Activated CD4-positive, alpha-beta T cell treated with anti-CD3 and anti-CD28 coated beads for 24 hours (primary cell): Measurements from ENCODE around the gene GAS2.

Experiments used
- DNase-seq, 2 donors: peaks; one replicate each; pipeline ENCODE4 v3.0.0-alpha.2; 2020; ENCODE audit warnings: low read depth in 2 of 2

The GAS2 gene

DNA sequence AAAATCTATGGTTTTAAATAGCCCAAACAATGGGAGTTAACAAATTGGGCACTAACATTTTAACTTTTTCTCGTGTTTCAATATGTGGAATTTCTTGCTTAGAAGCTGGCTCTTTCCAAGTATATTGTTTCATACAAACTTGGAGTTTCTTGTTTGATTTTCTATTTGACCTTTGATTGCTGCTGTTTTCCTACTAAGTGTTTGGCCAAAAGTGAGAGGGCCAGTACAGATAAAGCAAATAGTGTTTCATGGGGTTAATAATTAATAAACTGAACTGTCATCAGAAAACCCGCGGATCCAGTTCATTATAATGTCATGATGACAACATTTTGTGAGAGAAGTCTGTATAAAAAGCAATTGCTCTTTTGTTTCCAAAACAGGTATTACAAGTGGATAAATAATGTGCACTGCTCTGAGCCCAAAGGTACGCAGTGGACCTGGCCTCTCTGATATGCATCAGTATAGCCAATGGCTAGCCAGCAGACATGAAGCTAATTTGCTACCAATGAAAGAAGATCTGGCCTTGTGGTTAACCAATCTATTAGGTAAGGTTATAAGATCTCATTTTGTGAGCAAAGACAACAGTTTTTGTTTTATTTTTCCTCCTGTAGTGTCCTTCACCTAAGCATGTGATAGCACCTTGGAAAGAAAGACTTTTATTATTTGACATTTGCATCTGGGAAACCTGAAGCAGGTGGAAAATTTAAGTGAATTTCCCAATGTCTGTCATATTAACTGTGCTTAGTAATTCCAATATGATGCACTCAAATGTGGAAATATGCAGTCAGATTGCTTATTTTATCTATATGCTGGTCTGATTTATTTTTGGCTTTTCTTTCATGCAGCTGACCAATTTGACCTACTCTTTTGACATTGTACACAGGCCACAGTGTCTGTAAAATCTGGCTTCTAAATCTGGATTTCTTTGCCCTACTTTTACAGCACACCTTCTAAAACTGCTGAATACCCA lies 8.3 kb downstream of the GAS2 start:
- DNase-seq, result no peak

DNA sequence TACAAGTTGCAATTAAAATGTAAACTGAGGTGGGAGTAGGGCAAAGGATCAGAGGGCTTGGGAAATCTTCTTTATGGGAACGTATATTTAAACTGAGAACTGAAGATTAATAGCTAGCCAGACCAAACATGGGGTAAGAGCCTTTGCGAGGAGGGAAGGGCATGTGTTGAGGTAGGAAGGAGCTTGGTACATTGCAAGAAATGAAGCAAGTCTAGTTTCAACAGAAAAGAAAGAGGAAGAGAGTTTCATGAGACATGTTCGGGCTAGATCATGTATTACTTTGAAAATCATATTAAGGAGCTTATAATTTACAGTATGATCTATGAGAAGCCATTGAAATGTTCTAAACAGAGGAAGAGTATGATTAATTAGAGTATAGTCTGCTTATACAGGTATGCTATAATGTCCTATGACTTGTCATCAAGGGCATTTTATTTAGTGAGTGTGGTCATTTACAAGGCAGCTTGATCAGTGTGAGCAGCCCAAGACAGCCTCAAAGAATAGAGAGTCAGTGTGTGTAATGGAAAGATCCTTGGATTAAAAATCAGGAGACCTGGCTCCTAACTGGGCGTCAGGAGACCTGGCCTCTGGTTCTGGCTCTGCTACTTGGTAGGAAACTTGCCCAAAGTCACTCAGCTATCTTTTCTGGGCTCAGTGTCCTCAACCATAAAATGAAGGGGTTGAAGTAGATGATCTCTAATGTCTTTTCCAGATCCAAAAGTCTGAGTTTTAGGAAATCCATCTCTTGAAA lies 10.9 kb downstream of the GAS2 start:
- DNase-seq, result no peak

DNA sequence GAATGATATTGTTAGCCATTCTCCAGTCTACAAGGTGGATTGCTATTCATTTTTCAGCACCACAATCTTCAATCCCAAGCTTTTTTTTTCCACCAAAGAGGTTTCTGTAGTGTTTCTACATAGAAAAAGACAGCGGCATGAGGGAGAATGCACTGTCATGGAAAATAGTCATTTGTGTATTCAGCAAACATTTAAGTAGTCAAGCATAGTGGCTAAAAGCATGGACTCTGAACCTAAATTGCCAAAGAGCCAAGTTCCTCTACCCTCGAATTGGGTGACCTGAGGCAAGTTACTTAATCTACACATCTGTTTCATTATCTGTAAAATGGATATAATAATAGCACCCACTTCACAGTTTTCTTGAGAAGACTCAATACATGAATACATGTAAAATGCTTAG lies 14.2 kb downstream of the GAS2 start:
- DNase-seq, result no peak

DNA sequence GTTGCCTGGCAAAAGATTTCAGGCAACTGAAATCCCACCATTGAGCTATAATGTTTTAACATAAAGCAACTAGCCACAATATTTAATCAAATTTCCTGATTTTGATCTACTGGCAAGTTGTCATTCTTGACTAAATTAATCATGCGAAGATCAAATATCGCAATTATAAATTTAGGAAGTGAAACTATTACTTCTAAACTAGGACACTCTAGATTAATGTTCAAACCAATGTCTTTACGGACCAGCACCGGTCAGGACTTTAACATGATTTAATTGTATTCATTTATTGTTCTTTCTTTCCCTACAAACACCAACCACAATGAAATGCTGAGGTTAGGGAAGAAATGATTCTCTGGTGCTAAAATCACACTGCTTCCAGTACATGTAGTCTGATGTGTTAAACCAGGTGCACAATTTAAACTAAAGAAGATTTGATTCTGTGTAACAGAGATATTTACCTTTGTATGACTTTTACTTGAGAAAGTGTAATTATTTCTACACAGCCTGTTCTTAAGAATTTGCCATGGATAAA lies 14.9 kb downstream of the GAS2 start:
- DNase-seq, result no peak

DNA sequence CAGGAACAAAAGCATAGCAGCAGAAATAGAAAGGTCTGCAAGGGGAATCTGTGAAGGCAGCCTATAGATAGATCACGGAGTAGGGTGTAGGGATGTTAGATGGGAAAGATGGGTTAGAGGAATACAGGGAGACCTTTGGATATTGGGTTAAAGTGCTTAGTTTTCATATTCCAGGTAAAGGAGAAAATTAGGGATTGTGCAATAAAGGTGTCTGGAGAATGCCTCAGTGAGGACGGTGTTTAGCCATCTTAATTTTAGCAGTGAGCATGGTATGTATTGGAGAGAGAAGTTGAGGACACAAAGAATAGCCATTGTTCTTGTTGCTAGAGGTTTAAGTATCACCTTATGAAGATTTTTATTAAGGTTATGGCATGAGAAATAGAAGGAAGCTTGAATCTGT lies 17.7 kb downstream of the GAS2 start:
- DNase-seq, result no peak

DNA sequence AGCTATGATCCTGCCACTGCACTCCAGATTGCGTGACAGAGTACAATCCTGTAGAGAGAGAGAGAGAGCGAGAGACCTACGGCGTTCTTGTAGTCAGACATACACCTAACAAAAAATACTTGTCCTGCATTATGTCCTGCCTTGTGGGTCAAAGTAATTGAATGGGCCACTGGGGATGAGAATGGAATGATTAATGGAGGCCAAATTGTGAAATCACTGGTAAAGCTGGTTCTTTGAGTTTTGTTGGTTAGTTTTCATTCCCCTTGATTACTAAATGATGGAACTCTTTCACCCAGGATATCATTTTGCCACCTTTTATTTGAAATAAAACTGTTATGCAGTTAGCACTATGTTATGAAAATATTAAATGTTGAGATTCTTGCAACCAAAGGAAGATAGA lies 18.7 kb downstream of the GAS2 start:
- no peak for DNase-seq

DNA sequence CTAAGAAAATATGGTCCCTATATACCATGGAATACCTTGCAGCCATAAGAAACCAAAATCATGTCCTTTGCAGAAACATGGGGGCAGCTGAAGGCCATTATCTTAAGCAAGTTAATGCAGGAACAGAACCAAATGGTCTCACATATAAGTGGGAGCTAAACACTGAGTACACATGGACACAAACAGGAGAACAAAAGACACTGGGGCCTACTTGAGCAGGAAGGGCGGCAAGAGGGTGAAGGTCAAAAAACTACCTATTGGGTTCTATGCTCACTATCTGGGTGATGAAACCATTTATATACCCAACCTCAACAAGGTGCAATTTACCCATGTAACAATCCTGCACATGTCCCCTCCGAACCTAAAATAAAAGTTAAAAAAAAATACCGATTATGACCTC lies 22.5 kb downstream of the GAS2 start:
- no peak for DNase-seq

DNA sequence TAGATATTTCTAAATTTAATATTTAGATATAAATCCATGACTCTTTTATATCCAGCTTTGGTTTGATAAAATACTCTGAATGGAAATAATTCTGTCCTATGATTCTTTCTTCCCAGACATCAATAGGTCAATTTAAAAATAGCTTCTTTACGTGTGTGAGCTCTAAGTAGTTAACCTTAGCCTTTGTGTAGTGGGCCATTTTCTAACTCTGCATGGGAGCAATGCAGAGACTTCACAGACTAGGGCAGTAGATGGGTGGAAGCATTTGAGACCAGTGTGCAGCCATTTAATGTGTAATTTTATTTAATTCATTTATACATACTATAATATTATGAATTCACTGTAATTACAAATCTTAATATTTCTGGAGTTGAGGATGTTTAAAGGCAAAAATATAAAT lies 23.8 kb downstream of the GAS2 start:
- DNase-seq, result no peak

DNA sequence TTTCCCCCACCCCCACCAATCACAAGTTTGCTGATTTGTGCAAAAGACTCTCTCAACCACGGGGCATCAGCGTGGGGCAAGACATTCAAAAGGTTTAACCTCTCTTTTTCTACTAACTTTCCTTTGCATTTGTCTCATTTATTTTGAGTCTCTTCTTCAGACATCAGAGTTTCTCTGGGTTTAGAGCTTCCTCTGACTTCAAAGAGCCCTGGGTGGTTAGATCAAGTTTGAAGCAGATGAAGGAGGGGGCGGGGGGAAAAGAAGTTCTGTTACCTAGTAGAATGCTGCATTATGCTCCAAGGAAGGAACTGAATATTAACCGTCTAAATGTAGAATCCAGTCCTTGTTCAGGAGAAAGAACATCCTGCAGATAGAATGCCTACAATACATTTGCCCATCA lies 24.5 kb downstream of the GAS2 start:
- no peak for DNase-seq

DNA sequence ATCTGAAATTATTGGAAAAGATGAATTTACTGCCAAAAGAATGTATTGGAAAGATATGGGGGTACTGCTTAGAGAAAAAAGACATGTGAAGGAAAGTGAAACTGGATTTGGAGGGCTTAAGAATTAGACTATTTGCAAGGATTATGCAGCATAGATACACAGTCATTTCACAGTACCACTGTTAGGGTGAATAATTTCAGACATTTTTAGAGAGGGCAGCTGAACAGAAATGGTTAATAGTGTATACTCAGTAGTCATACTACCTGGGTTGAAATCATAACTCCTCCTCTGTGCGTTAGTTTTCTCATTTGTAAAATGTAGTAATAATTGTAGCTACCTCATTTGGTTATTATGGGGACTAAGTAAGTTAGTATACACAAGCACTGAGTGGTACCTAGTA lies 33.0 kb downstream of the GAS2 start:
- no peak for DNase-seq

DNA sequence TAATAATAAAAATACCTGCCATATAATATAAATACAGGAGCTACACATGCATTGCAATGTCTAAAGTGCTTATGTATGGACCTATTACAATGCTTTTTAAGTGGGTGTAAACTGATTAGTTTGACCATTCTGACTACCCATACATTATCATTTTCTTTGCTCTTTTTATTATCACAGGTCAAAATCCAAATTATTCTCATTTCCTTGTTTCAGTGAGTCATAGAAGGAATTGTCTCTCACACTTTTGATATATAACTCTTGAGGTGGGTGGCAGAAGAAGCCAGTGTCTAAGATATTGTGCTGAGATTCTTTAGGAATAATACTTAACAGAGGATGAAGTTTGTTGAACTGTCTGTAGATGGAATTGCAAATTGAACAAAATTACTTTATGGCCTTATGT lies 35.6 kb downstream of the GAS2 start:
- DNase-seq, result no peak

DNA sequence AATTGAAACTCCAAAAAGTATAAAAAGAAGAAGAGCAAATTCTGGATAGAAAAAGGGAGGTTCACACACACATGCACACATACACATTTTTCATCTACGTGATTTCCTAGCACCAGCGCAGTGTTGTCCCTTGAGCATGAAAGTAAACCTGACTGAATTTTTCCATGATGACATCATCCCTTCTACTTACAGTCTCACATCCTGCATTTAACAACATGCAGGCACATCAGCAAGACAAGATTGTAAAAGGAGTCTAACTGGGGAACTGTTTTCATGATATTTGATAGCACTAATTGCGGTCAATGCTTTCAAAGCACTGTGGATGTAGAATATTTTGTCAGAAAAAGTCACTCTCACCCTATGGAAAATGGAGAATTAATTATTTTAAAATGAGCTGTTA lies 36.6 kb downstream of the GAS2 start:
- peak in 1 of 2 donors; percentile 7 for DNase-seq

DNA sequence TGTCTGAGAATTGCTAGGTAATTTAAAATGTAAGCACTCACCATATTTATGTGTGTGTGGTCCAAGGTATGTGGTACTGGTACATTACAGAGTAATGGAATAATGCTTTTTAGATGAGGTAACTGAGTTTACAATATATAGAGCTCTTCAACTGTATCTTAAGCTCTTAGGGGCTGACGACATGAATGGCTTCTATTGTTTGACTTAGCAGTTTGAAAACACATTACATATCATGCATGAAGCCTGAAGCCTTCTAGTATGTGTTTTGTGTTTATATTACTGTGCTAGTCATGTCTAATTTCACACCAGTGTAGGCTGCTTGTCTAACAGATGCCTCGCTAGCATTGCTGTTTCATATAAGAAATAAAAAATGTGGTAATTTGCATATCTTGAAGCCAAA lies 37.2 kb downstream of the GAS2 start:
- DNase-seq, result no peak

DNA sequence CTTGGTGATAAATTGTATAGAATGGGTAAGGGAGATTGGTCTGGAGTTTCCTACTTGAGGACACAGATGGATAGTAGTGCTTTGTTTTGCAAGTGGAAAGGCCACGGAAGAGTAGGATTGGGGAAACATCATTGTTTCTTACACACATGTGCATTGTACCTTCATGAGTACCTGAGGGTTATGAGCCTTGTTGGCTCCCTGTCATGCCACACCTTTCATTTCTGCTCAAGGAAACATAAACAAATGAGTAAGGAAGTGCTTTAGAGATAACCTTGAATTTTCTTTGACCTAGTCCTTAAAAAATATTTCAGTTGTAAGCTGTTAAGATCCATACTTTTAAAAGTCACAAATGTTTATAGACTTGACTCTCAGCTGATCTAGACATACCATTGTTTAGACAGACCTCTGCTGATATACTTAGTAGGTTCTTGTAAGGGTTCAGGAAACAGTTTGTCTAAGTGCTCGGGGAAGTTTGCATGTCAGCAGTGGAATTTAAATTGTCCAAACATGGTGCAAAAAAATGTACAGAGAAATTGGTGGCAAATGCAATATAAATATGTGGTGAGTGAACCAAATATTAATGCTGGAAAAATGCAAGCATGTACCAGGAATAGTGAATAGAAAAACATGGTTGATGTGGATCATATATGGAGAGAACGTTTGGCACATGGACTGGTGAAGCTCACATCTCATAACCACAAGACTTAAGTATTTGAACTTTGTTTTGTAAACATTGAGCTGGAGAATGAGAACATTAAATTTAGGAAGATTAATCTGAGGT lies 40.9 kb downstream of the GAS2 start:
- no peak for DNase-seq

DNA sequence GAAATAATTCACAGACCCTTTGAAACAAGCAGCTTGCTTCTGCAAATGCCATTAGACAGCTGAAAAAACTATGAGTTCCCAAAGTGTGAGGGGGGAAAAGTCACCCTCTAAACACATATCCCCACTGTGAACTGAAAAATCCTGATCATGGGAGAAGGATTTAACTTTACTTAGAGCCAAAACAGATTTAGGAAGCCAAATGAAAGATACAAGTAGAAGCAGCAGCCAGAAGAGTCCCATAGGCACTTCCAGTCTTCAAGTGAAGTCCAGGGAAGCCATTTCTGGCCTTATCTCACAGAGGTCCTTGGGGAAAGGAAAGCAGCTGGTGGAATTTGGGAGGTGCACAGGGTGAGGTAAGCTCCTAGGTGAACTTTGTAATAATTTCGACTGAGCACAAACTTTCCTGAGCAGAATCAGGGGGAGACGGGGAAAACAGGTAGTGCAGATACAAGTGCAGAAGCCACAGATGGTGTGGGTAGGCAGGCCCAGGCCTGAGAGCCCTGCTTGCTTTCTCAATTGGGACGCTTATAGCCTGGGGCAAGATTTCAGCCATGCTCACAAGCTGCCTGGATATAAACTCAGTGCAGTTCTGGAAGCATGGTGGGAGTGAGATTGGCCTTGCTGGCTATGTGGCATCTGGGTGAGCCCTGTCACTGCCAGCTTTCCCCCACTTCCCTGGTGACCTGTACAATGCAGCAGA lies 44.8 kb downstream of the GAS2 start:
- no peak for DNase-seq

DNA sequence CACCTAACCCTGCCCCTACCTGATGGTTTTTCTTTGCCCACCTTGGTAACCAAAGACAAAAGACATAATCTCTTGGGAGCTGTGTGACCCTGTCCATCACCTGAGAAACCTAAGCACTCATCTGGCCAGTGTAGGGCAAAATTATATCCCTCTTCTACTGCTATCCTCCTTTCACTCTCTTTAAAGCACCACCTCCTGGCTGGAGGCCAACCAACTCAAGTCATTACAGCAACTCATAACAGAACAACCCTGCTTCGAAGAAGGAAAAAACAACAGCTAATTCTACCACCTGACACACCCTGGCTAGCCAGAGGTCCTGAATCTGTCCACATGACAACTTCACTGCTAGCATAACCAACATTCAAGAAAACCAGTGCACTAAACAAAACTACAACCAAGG lies 45.5 kb downstream of the GAS2 start:
- no peak for DNase-seq

DNA sequence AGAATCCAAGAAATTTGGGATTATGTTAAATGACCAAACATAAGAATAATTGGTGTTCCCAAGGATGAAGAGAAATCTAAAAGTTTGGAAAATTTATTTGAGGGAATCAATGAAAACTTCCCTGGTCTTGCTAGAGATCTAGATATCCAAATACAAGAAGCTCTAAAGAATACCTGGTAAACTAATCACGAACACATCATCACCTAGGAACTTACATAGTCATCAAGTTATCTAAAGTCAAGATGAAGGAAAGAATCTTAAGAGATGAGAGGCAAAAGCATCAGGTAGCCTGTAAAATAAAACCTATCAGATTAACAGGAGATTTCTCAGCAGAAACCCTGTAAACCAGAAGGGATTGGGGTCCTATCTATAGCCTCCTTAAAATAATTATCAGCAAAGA lies 46.9 kb downstream of the GAS2 start:
- no peak for DNase-seq

DNA sequence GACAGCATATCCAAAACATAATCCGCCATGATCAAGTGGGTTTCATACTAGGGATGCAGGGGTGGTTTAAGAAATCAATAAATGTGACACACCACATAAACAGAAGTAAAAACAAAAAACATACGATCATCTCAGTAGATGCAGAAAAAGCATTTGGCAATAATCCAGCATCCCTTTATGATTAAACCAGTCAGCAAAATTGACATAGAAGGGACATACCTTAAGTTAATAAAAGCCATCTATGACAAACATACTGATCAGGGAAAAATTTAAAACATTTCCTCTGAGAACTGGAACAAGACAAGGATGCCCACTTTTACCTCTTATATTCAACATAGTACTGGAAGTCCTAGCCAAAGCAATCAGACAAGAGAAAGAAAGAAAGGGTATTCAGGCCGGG lies 49.6 kb downstream of the GAS2 start:
- DNase-seq, result no peak

DNA sequence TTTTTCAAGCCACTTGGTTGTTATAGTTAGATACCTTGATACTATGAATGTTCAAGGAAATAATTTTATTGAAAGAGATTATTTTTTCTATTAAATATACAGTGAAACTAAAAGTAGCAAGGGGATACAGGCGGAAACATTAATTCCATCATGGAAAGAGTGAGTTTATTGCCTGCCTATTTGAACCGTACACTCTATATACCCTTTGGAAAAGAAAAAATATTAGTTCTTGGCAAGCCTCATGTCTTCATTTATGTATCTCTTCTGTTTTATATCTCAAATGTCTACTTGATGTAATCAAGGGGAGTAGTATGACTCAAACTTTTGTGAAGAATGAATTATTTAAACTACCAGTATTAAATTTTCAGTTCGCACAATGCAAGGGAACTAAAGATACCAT lies 54.0 kb downstream of the GAS2 start:
- DNase-seq, result no peak

DNA sequence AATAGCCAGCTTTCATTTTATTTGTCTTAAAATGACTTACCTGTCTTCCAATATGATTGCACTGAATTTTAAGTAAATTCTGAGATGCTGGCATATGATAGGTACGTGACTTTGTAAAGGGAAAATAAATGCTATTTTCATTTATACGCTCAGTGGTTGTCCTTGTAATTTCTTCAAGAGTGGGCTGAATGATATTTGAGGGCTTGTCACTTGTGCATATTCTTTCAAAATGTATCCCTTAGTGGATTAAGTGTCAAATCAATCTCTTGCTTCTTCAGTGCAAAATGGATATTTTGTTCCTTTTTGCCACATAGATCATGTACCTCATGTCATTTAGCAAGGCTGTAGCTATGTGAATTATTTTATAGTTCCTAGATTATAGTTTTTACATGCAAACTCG lies 56.9 kb downstream of the GAS2 start:
- no peak for DNase-seq

DNA sequence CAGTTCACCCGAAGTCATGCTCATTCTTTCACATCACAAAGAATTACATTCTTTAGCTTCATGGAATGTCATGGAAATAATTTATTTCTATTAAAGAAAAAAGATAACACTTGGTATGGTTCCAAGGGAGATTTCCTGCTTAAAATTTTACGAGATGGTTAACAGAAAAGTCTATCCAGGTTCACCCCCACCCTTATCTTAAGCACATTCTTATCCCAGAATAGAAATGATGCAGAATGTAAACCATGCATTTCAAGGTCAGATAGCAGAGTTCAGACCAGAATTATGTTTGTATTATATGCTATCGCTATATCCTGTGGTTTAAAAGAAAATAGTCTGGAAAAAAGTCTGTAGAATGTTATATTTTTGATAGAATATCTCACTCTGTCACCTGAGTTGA lies 58.7 kb downstream of the GAS2 start:
- DNase-seq, result no peak
